ENCODE measurements around the gene RRAS2. TPM values are rescaled to one million over a fixed set of nuclear protein-coding genes. Genes with fewer than 3 reads are reported as not detected.
A peak's percentile ranks its signal among the peaks of the same experiment; 100 is the strongest.

RRAS2 gene
- total and polyA plus RNA-seq, 2 donors, result 25.3 to 30.4 TPM

- peaks cover 0 to 6% of the 10 kb centered on the region in 2 donors for H3K4me1 ChIP-seq (ENCODE audit: control insufficient read depth in 2 of 2, insufficient read depth in 2 of 2, low read length in 2 of 2)
- DNase-seq (ENCODE audit: low read depth in 6 of 9, low spot score in 9 of 9), result no peak
- H3K36me3 ChIP-seq (ENCODE audit: control insufficient read depth in 2 of 2, insufficient read depth in 2 of 2, low read length in 1 of 2), result no peaks in the 10 kb centered on the region
- WGBS, result 93% methylated on average over 1 of the region's 1 CpG
- H3K27ac ChIP-seq (ENCODE audit: low read depth in 1 of 2, low read length in 1 of 2), result peak overlapping the region in 1 of 2 donors; percentile 37
- H3K4me3 ChIP-seq (ENCODE audit: low read length in 2 of 2), result no peak overlapping the region
- H3K9me3 ChIP-seq (ENCODE audit: control insufficient read depth in 2 of 2, insufficient read depth in 1 of 2, low read length in 1 of 2), result no peaks in the 10 kb centered on the region
- H3K27me3 ChIP-seq (ENCODE audit: control insufficient read depth in 2 of 2, insufficient read depth in 1 of 2, low read length in 1 of 2), result no peaks in the 10 kb centered on the region
Measured at GRCh38 chr11:14308897-14309387, 50.0 kb downstream of the RRAS2 start.

- DNase-seq (ENCODE audit: low read depth in 6 of 9, low spot score in 9 of 9), result peak in 8 of 9 donors; percentile 10 to 62 (median 24)
- 39% methylated on average over 5 of the region's 5 CpGs for whole genome bisulfite sequencing
- no peak overlapping the region for H3K27ac ChIP-seq (ENCODE audit: low read depth in 1 of 2, low read length in 1 of 2)
- no peaks in the 10 kb centered on the region for H3K27me3 ChIP-seq (ENCODE audit: control insufficient read depth in 2 of 2, insufficient read depth in 1 of 2, low read length in 1 of 2)
- H3K9me3 ChIP-seq (ENCODE audit: control insufficient read depth in 2 of 2, insufficient read depth in 1 of 2, low read length in 1 of 2), result no peaks in the 10 kb centered on the region
- H3K4me3 ChIP-seq (ENCODE audit: low read length in 2 of 2), result no peak overlapping the region
- H3K4me1 ChIP-seq (ENCODE audit: control insufficient read depth in 2 of 2, insufficient read depth in 2 of 2, low read length in 2 of 2), result peaks cover 0 to 4% of the 10 kb centered on the region in 2 donors
- no peaks in the 10 kb centered on the region for H3K36me3 ChIP-seq (ENCODE audit: control insufficient read depth in 2 of 2, insufficient read depth in 2 of 2, low read length in 1 of 2)
Measured at GRCh38 chr11:14308114-14308896, 50.7 kb downstream of the RRAS2 start.

GRCh38 chr11:14306481-14306880, 52.5 kb downstream of the RRAS2 start:
- Histone ChIP-seq H3K27me3 (ENCODE audit: control insufficient read depth in 2 of 2, insufficient read depth in 1 of 2, low read length in 1 of 2) (no peaks in the 10 kb centered on the region), H3K36me3 (ENCODE audit: control insufficient read depth in 2 of 2, insufficient read depth in 2 of 2, low read length in 1 of 2) (no peaks in the 10 kb centered on the region), H3K4me1 (ENCODE audit: control insufficient read depth in 2 of 2, insufficient read depth in 2 of 2, low read length in 2 of 2) (no peaks in the 10 kb centered on the region), H3K4me3 (ENCODE audit: low read length in 2 of 2) (no peak overlapping the region), H3K27ac (ENCODE audit: low read depth in 1 of 2, low read length in 1 of 2) (no peak overlapping the region), H3K9me3 (ENCODE audit: control insufficient read depth in 2 of 2, insufficient read depth in 1 of 2, low read length in 1 of 2) (no peaks in the 10 kb centered on the region)
- DNase-seq (ENCODE audit: low read depth in 6 of 9, low spot score in 9 of 9), result no peak
- 95% methylated on average over 1 of the region's 1 CpG for WGBS

- Histone ChIP-seq H3K9me3 (ENCODE audit: control insufficient read depth in 2 of 2, insufficient read depth in 1 of 2, low read length in 1 of 2) (no peaks in the 10 kb centered on the region), H3K27me3 (ENCODE audit: control insufficient read depth in 2 of 2, insufficient read depth in 1 of 2, low read length in 1 of 2) (no peaks in the 10 kb centered on the region), H3K4me1 (ENCODE audit: control insufficient read depth in 2 of 2, insufficient read depth in 2 of 2, low read length in 2 of 2) (no peaks in the 10 kb centered on the region), H3K4me3 (ENCODE audit: low read length in 2 of 2) (no peak overlapping the region), H3K27ac (ENCODE audit: low read depth in 1 of 2, low read length in 1 of 2) (no peak overlapping the region), H3K36me3 (ENCODE audit: control insufficient read depth in 2 of 2, insufficient read depth in 2 of 2, low read length in 1 of 2) (no peaks in the 10 kb centered on the region)
- no peak for DNase-seq (ENCODE audit: low read depth in 6 of 9, low spot score in 9 of 9)
- WGBS, result over 99% methylated on average over 7 of the region's 7 CpGs
Measured at GRCh38 chr11:14305649-14306048, 53.3 kb downstream of the RRAS2 start.

GRCh38 chr11:14304601-14305000, 54.4 kb downstream of the RRAS2 start:
- Histone ChIP-seq H3K9me3 (ENCODE audit: control insufficient read depth in 2 of 2, insufficient read depth in 1 of 2, low read length in 1 of 2) (no peaks in the 10 kb centered on the region), H3K36me3 (ENCODE audit: control insufficient read depth in 2 of 2, insufficient read depth in 2 of 2, low read length in 1 of 2) (no peaks in the 10 kb centered on the region), H3K27me3 (ENCODE audit: control insufficient read depth in 2 of 2, insufficient read depth in 1 of 2, low read length in 1 of 2) (no peaks in the 10 kb centered on the region), H3K4me3 (ENCODE audit: low read length in 2 of 2) (no peak overlapping the region), H3K27ac (ENCODE audit: low read depth in 1 of 2, low read length in 1 of 2) (no peak overlapping the region), H3K4me1 (ENCODE audit: control insufficient read depth in 2 of 2, insufficient read depth in 2 of 2, low read length in 2 of 2) (no peaks in the 10 kb centered on the region)
- peak in 5 of 9 donors; percentile 4 to 43 (median 14) for DNase-seq (ENCODE audit: low read depth in 6 of 9, low spot score in 9 of 9)

GRCh38 chr11:14300661-14301304, 58.2 kb downstream of the RRAS2 start:
- H3K27ac ChIP-seq (ENCODE audit: low read depth in 1 of 2, low read length in 1 of 2), result no peak overlapping the region
- 43% methylated on average over 6 of the region's 6 CpGs for WGBS
- no peaks in the 10 kb centered on the region for H3K27me3 ChIP-seq (ENCODE audit: control insufficient read depth in 2 of 2, insufficient read depth in 1 of 2, low read length in 1 of 2)
- H3K9me3 ChIP-seq (ENCODE audit: control insufficient read depth in 2 of 2, insufficient read depth in 1 of 2, low read length in 1 of 2), result no peaks in the 10 kb centered on the region
- peak in 8 of 9 donors; percentile 21 to 66 (median 34) for DNase-seq (ENCODE audit: low read depth in 6 of 9, low spot score in 9 of 9)
- H3K4me3 ChIP-seq (ENCODE audit: low read length in 2 of 2), result no peak overlapping the region
- no peaks in the 10 kb centered on the region for H3K4me1 ChIP-seq (ENCODE audit: control insufficient read depth in 2 of 2, insufficient read depth in 2 of 2, low read length in 2 of 2)
- H3K36me3 ChIP-seq (ENCODE audit: control insufficient read depth in 2 of 2, insufficient read depth in 2 of 2, low read length in 1 of 2), result no peaks in the 10 kb centered on the region

GRCh38 chr11:14299921-14300320, 59.1 kb downstream of the RRAS2 start:
- H3K4me3 ChIP-seq (ENCODE audit: low read length in 2 of 2), result no peak overlapping the region
- H3K27ac ChIP-seq (ENCODE audit: low read depth in 1 of 2, low read length in 1 of 2), result no peak overlapping the region
- WGBS, result 95% methylated on average over 1 of the region's 1 CpG
- H3K27me3 ChIP-seq (ENCODE audit: control insufficient read depth in 2 of 2, insufficient read depth in 1 of 2, low read length in 1 of 2), result no peaks in the 10 kb centered on the region
- DNase-seq (ENCODE audit: low read depth in 6 of 9, low spot score in 9 of 9), result no peak
- no peaks in the 10 kb centered on the region for H3K36me3 ChIP-seq (ENCODE audit: control insufficient read depth in 2 of 2, insufficient read depth in 2 of 2, low read length in 1 of 2)
- H3K4me1 ChIP-seq (ENCODE audit: control insufficient read depth in 2 of 2, insufficient read depth in 2 of 2, low read length in 2 of 2), result no peaks in the 10 kb centered on the region
- H3K9me3 ChIP-seq (ENCODE audit: control insufficient read depth in 2 of 2, insufficient read depth in 1 of 2, low read length in 1 of 2), result no peaks in the 10 kb centered on the region

GRCh38 chr11:14290422-14290821, 68.6 kb downstream of the RRAS2 start:
- Histone ChIP-seq H3K36me3 (ENCODE audit: control insufficient read depth in 2 of 2, insufficient read depth in 2 of 2, low read length in 1 of 2) (peaks cover 0 to 6% of the 10 kb centered on the region in 2 donors), H3K27ac (ENCODE audit: low read depth in 1 of 2, low read length in 1 of 2) (no peak overlapping the region), H3K9me3 (ENCODE audit: control insufficient read depth in 2 of 2, insufficient read depth in 1 of 2, low read length in 1 of 2) (no peaks in the 10 kb centered on the region), H3K4me1 (ENCODE audit: control insufficient read depth in 2 of 2, insufficient read depth in 2 of 2, low read length in 2 of 2) (no peaks in the 10 kb centered on the region), H3K27me3 (ENCODE audit: control insufficient read depth in 2 of 2, insufficient read depth in 1 of 2, low read length in 1 of 2) (no peaks in the 10 kb centered on the region), H3K4me3 (ENCODE audit: low read length in 2 of 2) (no peak overlapping the region)
- 97% methylated on average over 3 of the region's 3 CpGs for WGBS
- no peak for DNase-seq (ENCODE audit: low read depth in 6 of 9, low spot score in 9 of 9)

- H3K27me3 ChIP-seq (ENCODE audit: control insufficient read depth in 2 of 2, insufficient read depth in 1 of 2, low read length in 1 of 2), result no peaks in the 10 kb centered on the region
- no peak for DNase-seq (ENCODE audit: low read depth in 6 of 9, low spot score in 9 of 9)
- H3K4me3 ChIP-seq (ENCODE audit: low read length in 2 of 2), result no peak overlapping the region
- peaks cover 0 to 6% of the 10 kb centered on the region in 2 donors for H3K36me3 ChIP-seq (ENCODE audit: control insufficient read depth in 2 of 2, insufficient read depth in 2 of 2, low read length in 1 of 2)
- 95% methylated on average over 2 of the region's 2 CpGs for WGBS
- no peak overlapping the region for H3K27ac ChIP-seq (ENCODE audit: low read depth in 1 of 2, low read length in 1 of 2)
- no peaks in the 10 kb centered on the region for H3K4me1 ChIP-seq (ENCODE audit: control insufficient read depth in 2 of 2, insufficient read depth in 2 of 2, low read length in 2 of 2)
- no peaks in the 10 kb centered on the region for H3K9me3 ChIP-seq (ENCODE audit: control insufficient read depth in 2 of 2, insufficient read depth in 1 of 2, low read length in 1 of 2)
Measured at GRCh38 chr11:14288189-14288935, 70.6 kb downstream of the RRAS2 start.

Data from thymus (tissue), 11 donors.